GM21390 (cell line): Measurements from ENCODE around the gene TGFBI.
A peak's percentile ranks its signal among the peaks of the same experiment; 100 is the strongest.

ENCODE experiments used
- ATAC-seq: cut with Tn5 transposase; IDR thresholded peaks from one replicate; pipeline ENCODE4 v1.9.1; 2021; ENCODE audit not compliant: unreplicated experiment

TGFBI gene

GRCh38 chr5:136084698-136085097 is 55.9 kb downstream of the TGFBI start:
- no peak for ATAC-seq

DNA sequence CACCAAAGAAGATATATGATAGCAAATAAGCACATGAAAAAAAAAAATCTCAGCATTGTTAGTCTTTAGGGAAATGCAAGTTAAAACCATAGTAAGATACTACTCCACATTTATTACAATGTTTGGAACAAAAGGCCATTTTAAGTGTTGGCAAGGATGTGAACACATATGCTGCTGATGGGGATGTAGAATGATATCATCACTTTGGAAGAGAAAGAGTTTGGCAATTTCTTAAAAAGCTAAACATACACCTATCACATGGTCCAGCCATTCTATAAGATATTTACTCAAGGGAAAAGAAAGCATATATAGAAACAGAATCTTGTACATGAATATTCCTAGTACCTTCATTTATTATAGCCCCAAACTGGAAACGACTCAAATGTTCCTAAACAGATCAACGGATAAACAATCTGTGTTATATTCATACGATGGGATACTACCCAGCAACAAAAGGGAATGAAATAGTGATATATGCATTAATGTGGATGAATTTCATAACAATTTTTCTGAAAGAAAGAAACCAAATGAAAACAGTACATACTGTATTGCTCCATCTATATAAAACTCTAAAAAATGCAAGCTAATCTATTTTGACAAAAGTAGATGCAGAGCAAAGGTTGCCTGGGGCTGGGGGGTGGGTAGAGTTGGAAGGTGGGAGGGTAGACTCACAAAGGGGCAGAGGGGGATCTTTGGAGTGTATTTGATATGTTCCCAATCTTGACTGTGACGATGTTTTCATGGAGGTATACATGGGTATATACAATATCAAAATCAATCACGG is 58.2 kb downstream of the TGFBI start:
- ATAC-seq = no peak

- ATAC-seq = no peak
Observed at GRCh38 chr5:136087961-136088871, 59.4 kb downstream of the TGFBI start.

- no peak for ATAC-seq
Observed at GRCh38 chr5:136089791-136090190, 61.0 kb downstream of the TGFBI start.

DNA sequence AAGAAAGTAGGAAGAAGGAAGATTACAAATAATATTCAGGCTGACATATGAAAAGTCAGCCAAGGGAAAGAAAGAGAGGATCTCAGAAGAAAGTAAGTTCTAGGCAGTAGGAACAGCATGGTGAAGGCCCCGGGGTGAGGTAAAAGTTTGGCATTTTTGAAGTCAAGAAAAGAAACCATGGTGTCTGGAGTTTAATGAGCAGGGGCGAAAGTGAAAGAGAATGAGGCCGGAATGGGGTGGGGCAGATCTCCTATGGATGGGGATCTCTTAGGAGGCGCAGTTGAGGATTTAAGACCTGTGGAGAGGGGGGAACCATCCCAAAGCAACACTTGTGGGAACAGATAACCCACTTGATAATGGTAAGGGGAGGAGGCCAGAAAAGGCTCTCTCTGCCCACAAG is 61.5 kb downstream of the TGFBI start:
- no peak for ATAC-seq

DNA sequence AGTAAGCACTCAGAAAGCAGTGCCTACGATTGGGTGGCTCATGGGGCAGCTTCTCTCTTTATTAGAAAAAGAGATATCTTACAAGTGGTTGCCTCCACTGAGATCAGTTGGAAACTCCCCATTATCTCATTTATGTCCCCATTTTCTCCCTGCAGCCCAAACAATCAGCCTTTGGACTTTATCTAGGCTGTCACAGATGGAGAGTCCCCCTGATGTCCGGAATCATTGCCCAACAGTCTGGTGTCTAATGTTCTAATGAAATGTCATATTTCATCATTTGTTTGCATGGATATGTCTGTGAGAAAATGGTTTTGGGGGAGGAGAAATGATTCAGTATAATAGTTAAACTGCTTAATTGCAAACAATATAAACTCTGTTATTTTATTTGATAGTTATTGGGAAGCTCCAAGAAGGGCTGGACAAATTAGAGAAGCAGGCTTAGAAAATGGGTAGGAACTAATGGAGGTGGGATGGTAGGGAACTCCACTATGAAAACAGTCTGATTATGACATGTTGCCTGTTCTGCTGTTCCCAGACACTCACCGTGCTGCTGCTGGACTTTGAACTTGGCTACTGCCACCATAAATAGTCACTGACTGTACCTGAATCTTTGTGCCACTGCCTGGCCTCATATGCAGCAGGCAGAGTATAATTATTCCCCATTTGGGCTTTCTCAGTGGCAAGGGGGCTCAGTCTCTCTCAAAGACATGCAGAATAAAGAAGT is 65.6 kb downstream of the TGFBI start:
- ATAC-seq = no peak

DNA sequence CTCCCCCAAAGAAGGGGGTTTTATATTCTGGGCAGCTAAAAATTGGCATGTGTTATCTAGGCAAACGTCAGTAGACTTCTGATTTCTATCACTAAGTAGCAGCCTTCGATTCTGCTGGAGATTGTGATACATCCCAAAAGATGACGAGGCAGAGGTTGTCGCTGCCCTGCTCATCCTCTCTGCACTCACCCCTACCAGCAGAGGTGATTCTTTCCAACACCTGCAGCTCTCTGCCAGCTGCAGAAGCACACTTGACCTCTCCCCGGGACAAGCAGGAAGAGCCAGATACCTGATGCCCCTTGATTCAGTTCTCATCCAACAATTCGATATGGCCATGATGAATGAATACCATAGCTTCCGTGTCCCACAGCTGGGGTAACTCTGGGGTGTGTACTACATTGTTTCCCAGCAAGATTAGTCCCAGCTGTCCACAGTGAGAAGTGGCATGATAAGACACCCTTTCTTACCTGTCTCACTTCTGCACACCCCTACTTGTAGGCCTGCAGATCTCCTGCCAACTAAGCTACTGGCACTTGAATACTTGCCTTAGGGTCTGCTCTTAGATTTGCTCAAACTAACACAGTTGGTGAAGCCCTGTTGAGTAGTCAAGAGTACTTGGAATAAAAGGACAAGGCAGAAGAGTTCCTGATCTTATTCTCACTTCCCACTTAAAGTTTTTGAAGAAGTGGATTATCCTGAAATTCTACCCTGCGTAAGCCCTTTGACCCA is 66.3 kb downstream of the TGFBI start:
- ATAC-seq = no peak

DNA sequence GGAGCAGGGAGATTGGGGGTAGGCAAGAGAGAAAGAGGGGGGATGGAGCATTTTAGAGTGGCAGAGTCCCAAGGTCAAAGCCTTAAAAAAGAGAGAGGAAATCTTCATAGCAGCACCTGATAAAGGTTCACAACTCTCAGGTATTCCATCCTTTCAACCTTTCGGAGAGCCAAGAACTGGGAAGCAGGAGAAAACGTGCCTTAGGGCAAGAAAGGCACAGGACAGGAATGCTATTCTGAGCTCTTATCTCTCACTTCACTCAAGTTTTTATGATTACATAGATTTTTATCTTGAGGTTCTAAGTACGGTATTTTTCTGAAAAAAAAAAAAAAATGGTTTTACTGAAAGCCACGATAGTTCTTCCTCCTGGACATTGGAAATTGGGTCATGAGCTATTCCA is 69.4 kb downstream of the TGFBI start:
- no peak for ATAC-seq

DNA sequence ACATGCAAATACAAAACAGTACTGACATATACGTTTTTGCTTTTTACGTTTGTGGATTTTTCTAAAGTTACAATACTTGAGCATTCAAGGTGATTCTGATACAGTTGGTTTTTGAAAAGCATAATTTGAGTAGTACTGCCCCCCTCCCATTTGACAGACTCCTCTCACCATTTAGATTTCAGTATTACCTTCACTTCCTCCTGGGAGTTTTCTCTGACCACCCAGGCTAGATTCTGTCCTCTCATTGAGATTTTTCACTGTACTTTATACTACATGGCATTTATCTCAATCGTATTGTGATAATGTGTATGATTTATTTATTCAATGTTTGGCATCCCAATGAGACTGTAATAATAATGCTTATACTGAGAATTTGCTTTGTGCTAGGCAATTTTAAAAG is 71.1 kb downstream of the TGFBI start:
- ATAC-seq = no peak

DNA sequence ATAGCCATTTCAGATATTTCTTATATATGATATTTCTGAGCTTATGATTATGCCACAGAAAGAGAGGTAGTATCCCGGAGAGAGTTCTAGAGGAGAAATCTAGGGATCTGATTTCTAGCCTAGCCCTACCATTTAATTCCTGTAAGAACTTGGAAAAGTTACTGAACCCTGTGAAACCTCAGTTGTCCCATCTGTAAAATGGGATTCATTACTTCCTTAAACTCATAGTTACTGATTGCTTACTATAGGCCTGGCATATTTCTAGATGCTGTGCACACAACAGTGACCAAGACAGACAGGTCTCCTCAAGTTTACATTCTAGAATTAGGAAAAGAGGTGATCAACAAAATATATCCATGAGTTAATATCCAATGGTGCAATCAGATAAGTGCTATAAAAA is 73.1 kb downstream of the TGFBI start:
- no peak for ATAC-seq

- no peak for ATAC-seq
Observed at GRCh38 chr5:136103118-136103517, 74.3 kb downstream of the TGFBI start.

DNA sequence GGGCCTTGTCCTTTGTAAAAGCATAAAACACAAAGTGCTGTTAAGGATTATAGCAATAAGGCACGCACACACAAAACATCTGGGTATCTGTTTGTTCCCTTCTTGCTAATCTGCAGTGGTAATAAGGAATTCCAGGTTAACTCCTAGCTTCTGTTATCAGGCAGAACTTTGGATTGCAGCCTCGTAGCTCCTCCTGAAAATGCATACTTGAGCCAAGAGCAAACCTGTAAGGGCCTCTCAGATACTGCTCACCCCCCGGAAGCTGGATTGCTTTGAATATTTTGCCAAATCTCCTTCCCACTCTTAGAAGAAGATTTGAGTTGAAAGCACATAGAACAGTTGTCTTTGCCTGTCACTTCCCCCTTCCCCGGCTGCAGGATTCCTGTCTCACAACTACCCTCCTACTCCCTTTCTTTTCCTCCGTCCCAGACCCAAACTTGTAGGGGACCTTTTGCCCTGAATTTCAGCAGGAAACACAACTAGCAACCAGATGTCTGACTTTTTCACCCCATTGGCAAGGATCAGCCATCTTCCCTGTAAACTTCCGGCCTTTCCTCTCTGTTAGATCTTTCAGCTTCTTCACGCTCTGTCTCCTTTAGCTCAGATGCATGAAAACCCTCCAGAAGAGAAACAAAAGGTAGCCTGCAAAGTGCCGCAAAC is 75.6 kb downstream of the TGFBI start:
- no peak for ATAC-seq

GRCh38 chr5:136106351-136107031 is 77.7 kb downstream of the TGFBI start:
- ATAC-seq = no peak

DNA sequence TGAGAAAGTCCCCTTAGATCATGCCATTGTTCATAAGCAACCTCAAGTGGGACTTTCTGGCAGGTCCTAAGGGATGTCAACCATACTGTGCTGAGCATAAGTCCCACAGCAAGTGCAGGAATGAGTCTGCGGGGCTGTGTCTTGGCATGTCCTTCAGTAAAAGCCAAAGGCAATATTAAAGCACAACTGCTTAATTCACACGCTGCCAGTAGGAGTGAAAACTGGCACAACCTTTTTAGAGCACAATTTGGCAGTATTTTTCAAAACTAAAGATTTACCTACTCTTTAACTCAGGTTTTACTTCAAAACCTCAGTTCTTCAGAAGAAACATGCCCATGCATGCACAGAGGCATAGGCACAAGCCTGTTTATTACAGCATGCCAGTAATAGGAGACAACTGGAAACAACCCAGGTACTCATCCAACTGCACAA is 79.4 kb downstream of the TGFBI start:
- ATAC-seq = peak; percentile 48

- no peak for ATAC-seq
Observed at GRCh38 chr5:136108766-136109165, 80.0 kb downstream of the TGFBI start.

DNA sequence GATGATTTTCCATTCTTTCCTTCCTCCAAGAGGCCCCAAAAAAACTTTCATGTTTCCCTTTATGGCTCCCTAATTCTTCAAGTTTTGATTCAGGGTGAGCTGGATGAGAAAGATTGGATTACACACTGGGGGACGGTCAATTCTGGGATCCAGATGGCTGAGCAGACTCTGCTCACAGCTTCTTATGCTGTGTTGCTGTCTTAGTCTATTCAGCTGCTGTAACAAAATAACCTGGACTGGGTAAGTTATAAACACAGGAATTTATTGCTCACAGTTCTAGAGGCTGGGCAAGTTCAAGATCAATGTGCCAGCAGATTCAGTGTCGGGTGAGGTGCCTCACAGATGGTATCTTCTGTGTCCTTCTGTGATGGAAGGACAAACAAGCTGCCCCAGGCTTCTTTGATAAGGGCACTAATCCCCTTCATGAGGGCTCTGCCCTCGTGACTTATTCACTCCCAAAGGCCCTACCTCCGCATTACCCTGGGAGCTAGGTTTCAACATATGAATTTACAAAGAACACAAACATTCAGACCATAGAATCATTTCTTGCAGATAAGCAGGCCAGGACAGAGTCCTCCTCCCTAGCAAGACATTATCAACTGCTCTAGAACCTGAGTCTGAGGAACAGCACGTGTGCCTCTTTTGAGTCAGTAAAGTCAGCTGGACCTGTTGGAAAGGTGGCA is 80.8 kb downstream of the TGFBI start:
- no peak for ATAC-seq
